Measurements from ENCODE around the gene VPS9D1.

Gene VPS9D1

GRCh38 chr16:89733792-89734191, 13.1 kb upstream of the VPS9D1 start:
- Histone ChIP-seq H3K4me3 (no peak overlapping the region), H3K27ac (no peak overlapping the region)

DNA sequence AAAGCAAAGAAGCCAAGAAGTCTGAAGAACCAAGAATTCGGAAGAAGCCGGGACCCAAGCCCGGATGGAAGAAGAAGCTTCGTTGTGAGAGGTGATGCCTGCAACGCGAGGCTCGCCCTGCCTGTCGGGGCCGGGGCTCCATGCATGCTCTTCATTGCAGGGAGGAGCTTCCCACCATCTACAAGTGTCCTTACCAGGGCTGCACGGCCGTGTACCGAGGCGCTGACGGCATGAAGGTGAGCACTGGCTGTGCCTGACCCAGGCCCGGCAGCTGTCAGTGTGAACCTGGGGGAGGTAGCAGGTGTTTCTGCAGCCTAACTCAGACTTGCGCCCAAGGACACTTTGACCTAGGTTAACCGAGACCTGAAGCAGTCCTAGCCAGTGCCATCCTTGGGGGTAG, 12.6 kb upstream of the VPS9D1 start:
- no peak overlapping the region for H3K27ac ChIP-seq
- H3K4me3 ChIP-seq: no peak overlapping the region

- Histone ChIP-seq H3K27ac (no peak overlapping the region), H3K4me3 (no peak overlapping the region)
Observed at GRCh38 chr16:89732918-89733242, 12.2 kb upstream of the VPS9D1 start.

DNA sequence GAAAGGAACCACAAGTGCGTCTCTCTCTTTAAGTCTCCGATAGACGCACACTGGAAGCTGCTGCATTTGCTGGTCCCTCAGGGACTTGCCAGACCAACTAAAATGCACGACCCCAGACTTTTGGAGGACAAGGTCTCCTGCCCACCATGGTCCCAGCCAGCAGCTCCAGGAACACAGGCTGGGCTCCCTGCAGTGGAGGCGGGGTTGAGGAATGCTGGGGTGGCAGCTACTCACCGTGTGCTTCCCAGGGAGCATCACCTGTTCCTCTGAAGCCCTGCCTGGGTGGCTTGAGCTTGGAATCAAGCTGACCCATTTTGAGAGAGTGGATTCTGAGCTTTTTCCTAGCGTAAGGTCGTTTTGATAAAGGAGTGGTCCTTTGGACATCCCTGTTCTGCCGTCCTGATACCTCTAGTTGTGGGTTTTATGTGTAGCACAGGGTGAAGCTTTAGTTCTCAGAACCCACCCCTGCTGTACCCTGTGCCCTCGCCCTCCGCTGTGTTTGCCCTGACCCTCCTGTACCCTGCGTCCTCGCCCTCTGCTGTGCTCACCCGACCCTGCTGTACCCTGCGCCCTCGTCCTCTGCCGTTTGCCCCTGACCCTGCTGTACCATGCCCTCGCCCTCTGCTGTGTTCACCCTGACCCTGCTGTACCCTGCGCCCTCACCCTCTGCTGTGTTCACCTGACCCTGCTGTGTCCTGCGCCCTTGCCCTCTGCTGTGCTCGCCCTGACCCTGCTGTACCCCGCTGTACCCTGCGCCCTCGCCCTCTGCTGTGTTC, 11.6 kb upstream of the VPS9D1 start:
- Histone ChIP-seq H3K27ac (no peak overlapping the region), H3K4me3 (no peak overlapping the region)

DNA sequence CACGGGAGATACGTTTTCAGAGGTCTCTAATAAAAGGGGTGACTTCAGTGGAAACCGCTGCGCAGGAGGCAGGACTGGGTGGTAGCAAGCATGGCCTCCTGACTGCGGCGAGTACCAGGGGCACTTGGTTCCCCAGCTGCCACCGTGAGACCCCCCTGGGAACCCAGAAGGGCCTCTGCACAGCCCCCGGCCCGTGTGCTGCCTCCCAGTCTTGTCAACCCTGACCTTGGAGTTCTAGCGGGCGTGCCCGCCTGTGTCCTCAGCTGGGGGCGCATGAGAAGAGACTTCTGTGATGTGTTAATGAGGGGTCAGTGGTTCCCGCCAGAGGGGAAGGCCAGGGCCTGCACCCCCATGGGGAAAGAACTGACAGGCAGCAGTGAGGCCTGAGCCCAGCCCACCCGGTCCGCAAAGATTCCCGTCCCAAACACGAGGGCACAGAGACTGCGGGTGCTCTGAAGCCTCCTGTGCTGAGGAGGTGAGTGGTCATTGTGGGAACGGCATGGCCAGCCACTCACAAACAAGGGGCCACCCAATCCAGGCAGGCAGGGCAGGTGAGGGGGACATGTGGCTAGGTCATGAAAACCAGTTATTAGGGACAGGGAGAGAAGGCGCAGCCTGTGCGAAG, 10.0 kb upstream of the VPS9D1 start:
- H3K27ac ChIP-seq: no peak overlapping the region
- no peak overlapping the region for H3K4me3 ChIP-seq

DNA sequence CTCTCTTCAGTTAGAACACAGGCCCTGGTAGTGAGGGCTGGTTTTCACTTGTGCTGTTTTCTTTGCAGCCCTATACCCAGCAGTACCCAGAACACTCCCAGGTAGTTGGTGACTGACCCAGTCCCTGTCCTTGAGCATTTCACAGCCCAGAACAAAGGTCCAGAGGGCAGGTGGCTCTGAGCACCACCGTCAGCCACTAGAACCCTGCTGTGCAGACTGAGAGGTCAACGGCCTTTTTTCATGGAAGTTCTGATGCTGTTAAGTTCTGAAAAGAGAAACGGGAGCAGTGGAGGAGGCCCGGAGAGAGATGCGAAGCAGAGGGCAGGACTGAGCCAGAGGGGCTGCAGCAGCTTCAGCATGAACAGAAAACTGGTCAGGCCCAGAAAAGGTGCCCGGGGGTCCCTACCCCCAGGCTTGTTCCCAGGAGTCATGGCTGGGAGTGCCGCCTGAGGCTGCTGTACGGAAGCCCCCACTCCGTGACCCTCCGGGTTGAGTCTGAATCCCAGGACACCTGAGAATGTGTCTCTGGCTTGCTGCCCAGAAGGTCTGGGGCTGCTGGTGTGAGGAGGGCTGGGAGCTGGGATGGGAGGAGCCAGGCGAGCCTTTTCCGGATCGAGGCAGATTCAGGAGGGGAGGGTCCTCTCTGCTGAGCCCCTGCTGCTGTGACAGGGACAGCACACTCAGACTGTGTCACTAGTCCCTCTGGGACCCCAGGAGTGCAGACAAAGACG, 9.3 kb upstream of the VPS9D1 start:
- Histone ChIP-seq H3K4me3 (no peak overlapping the region), H3K27ac (no peak overlapping the region)

- Histone ChIP-seq H3K4me3 (no peak overlapping the region), H3K27ac (no peak overlapping the region)
Observed at GRCh38 chr16:89729293-89729692, 8.6 kb upstream of the VPS9D1 start.

GRCh38 chr16:89727406-89728120, 6.9 kb upstream of the VPS9D1 start:
- H3K27ac ChIP-seq: no peak overlapping the region
- H3K4me3 ChIP-seq: no peak overlapping the region

GRCh38 chr16:89723279-89724250, 2.9 kb upstream of the VPS9D1 start:
- H3K4me3 ChIP-seq: peak overlapping the region; percentile 59 to 96 (median 85)
- peak overlapping the region in 20 of 21 experiments; percentile 5 to 99 (median 97) for H3K27ac ChIP-seq

GRCh38 chr16:89722392-89723278, 1.9 kb upstream of the VPS9D1 start:
- peak overlapping the region; percentile 84 to 99 (median 97) for H3K27ac ChIP-seq
- H3K4me3 ChIP-seq: peak overlapping the region; percentile 59 to 96 (median 85)

DNA sequence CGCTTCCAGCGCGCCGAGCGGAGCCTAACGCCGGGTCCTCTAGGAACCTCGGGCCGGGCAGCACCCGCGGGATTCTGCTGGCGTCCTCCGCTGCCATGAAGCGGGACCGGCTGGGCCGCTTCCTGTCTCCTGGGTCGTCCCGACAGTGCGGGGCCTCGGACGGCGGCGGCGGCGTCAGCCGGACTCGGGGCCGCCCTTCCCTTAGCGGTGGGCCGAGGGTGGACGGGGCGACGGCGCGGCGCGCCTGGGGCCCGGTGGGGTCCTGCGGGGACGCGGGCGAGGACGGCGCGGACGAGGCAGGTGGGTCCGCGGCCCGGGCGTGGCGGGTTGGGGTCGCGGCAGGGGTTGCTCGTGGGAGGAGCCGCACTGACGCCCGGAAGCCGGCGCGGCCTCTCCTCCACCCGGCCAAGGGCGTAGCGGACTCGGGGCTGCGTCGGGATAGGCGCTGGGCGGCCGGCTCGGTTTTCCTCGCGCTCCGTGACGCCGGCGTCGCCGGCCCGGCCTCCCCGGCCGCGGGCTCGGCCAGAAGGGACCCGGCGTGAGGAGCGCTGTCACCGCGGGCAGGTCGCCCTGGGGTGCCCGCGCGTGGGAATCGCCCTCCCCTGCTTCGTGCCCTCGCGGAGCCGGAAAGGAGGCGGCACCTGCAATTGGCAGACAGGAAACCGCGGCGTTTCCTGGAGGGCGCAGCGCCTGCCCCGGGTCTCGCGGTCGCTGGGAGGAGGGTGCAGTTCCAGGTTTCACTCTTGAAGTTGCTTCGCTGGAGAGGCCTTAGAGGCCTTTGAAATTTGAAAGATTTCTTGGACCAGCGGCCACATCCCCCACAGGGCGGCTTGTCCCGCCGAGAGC, 1.1 kb upstream of the VPS9D1 start:
- Histone ChIP-seq H3K27ac (peak overlapping the region; percentile 84 to 99 (median 97)), H3K4me3 (peak overlapping the region; percentile 59 to 96 (median 85))

- Histone ChIP-seq H3K27ac (peak overlapping the region; percentile 84 to 99 (median 97)), H3K4me3 (peak overlapping the region; percentile 59 to 96 (median 85))
Observed at GRCh38 chr16:89720551-89720812, 216 bp downstream of the VPS9D1 start.

GRCh38 chr16:89717688-89718505, 2.8 kb downstream of the VPS9D1 start:
- H3K27ac ChIP-seq: no peak overlapping the region
- no peak overlapping the region for H3K4me3 ChIP-seq

DNA sequence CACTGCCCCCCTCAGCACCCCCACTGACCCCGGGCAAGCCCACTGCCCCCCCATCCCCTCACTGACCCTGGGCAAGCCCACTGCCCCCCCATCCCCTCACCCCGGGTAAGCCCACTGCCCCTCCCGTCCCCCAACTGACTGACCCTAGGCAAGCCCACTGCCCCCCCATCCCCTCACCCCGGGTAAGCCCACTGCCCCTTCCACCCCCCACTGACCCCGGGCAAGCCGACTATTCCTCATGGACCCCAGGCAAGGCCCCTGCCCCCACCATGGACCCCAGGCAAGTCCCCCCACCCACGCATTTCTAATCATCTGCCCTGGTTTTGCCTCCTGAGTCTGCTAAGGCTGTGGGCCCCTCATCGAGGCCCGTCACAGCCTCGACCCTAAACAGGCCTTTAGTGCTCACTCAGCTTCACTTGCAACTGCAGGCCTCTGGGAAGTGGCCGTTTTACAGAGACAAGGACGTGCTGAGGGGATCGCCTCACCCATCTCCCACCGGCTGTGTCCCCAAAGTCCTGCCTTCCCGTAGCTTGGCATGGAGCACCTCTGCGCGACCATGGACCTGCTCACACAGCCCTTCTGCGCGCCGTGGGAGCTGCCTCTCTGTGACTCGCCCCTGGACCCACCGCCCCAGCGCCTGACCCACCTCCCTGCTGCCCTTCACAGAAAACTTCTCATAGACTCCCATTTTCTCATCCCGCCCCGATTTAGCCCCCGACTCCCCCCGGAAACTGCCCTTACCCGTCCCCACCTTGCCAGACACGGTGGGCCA, 3.6 kb downstream of the VPS9D1 start:
- no peak overlapping the region for H3K4me3 ChIP-seq

DNA sequence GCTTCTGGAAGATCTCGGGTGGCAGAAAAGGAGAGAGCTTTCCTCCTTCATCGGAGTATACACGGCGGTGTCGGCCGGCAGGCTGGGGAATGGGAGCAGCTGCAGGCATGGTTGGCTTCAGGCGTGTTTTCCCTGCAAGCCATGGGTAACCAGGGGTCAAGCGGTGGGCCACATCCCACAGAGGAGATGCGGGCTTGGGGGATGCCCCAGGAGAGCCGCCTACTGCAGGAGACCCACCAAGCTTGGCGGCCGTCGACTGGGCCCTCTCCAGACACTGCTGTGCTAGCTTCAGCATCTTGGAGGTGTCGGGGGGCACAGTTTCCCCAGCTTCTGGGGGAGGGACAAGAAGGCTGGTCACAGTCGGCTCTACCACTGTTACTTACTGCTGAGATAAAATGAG, 4.2 kb downstream of the VPS9D1 start:
- no peak overlapping the region for H3K4me3 ChIP-seq
- H3K27ac ChIP-seq: no peak overlapping the region

More for the DNA sequence above, 3.6 kb downstream of the VPS9D1 start:
- no peak overlapping the region for H3K27ac ChIP-seq

DNA sequence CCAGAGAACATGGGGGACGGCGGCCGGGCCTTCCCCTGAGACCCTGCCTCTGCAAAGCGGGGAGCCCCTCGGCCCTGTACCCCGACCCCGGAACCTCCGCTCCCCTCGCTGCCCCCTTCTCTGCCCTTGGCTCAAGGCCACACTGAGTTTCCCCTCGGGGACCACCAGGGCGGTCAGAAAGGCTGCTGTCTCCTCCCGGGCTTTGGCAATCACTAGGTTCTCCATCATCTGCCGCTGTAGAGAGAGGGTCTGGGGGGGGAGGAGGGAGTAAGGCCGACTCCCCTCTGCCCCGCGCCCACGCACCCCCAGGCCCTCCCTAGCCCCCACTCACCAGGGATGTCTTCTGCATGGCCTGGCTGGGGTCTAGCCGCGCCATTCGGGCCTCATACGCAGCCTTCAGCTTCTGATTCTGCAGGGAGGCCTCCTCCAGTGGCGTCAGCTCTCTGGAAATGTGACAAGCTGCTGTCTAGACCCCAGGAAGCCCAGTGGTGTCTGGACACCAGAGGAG, 8.4 kb downstream of the VPS9D1 start:
- Histone ChIP-seq H3K27ac (peak overlapping the region in 9 of 21 experiments; percentile 3 to 67 (median 41)), H3K4me3 (peak overlapping the region; percentile 25 to 58 (median 38))
